HT-29 (cell line): ENCODE measurements around the gene PPFIBP2. TPM values are rescaled to one million over a fixed set of nuclear protein-coding genes. Genes with fewer than 3 reads are reported as not detected.
"Not testable (repeated sequence)": the region's sequence is repeated elsewhere in the genome, so short reads cannot be mapped to it uniquely, and the experiment has no call there.

Experiments
- DNase-seq: peaks from one replicate; pipeline ENCODE4 v3.0.0-alpha.2; 2015; ENCODE audit warnings: low spot score
- total RNA-seq: library from RNA; depleted of rRNA; stranded (reverse); fragments of >200 nt; shearing (Covaris generic); gene quantifications from 2 replicates; pipeline ENCODE4 v1.2.3, GENCODE V29; 2014

Gene PPFIBP2
- total RNA-seq, 1 experiment from 2014 or later, result 25.7 TPM

- DNase-seq, result no peak
Observed at GRCh38 chr11:7498193-7498592, 15.6 kb upstream of the PPFIBP2 start.

GRCh38 chr11:7499081-7499480, 14.7 kb upstream of the PPFIBP2 start:
- DNase-seq, result no peak

GRCh38 chr11:7500251-7500650, 13.5 kb upstream of the PPFIBP2 start:
- no peak for DNase-seq

GRCh38 chr11:7501251-7501650, 12.5 kb upstream of the PPFIBP2 start:
- DNase-seq, result no peak

- DNase-seq, result no peak
Observed at GRCh38 chr11:7501894-7502293, 11.9 kb upstream of the PPFIBP2 start.

GRCh38 chr11:7506243-7506642, 7.6 kb upstream of the PPFIBP2 start:
- DNase-seq, result no peak

- no peak for DNase-seq
Observed at GRCh38 chr11:7508087-7508486, 5.7 kb upstream of the PPFIBP2 start.

- no peak for DNase-seq
Observed at GRCh38 chr11:7509966-7510365, 3.8 kb upstream of the PPFIBP2 start.

GRCh38 chr11:7511401-7511800, 2.4 kb upstream of the PPFIBP2 start:
- no peak for DNase-seq

- no peak for DNase-seq
Observed at GRCh38 chr11:7512525-7513233, 1.1 kb upstream of the PPFIBP2 start.

- no peak for DNase-seq
Observed at GRCh38 chr11:7514099-7514591, 346 bp downstream of the PPFIBP2 start.

GRCh38 chr11:7515447-7515886, 1.7 kb downstream of the PPFIBP2 start:
- DNase-seq, result no peak

GRCh38 chr11:7516475-7516874, 2.7 kb downstream of the PPFIBP2 start:
- no peak for DNase-seq

GRCh38 chr11:7517743-7518142, 3.9 kb downstream of the PPFIBP2 start:
- not testable (repeated sequence) for DNase-seq

- DNase-seq, result no peak
Observed at GRCh38 chr11:7518811-7519562, 5.2 kb downstream of the PPFIBP2 start.

GRCh38 chr11:7520011-7520942, 6.5 kb downstream of the PPFIBP2 start:
- no peak for DNase-seq

GRCh38 chr11:7520981-7521487, 7.2 kb downstream of the PPFIBP2 start:
- no peak for DNase-seq

- no peak for DNase-seq
Observed at GRCh38 chr11:7522121-7522520, 8.3 kb downstream of the PPFIBP2 start.

GRCh38 chr11:7522546-7522945, 8.7 kb downstream of the PPFIBP2 start:
- no peak for DNase-seq

- no peak for DNase-seq
Observed at GRCh38 chr11:7523416-7524210, 9.8 kb downstream of the PPFIBP2 start.
